ENCODE results near the gene SLC25A51.

- TF ChIP-seq CTCF (IDR thresholded peaks at IDR 0.05), result no peak
- TF ChIP-seq POLR2A (IDR thresholded peaks at IDR 0.05), result no peak
These were observed 43.5 kb upstream of the SLC25A51 start for GRCh38 chr9:37947471-37947870.
